ENCODE measurements around the gene CENPC. TPM values are rescaled to one million over a fixed set of nuclear protein-coding genes. Genes with fewer than 3 reads are reported as not detected.
"Not testable (repeated sequence)": the region's sequence is repeated elsewhere in the genome, so short reads cannot be mapped to it uniquely, and the experiment has no call there.

Gene CENPC
- total RNA-seq, 1 donor from 2014 or later, result 9.6 TPM

DNA sequence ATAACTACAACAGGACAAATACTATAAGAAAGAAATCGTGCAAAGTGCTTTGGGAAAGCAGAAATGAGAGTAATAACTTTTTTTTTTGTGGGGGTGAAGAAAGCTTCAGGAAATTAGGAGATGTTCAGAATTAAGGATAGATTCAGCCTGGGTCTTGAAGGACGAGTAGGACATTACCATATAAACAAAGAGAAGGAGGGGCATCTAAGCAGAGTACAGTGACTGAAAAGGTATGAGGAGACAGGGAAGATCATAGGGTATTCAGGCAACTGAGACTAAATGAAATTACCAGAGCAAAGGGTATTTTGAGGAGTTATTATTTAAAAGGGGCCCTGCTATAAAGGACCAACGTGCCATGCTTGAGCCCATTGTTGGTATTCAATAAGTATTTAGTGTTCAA, 10.1 kb upstream of the CENPC start:
- ATAC-seq (no peak), DNase-seq (no peak)
- intact Hi-C loops (cut with micrococcal nuclease), result no loop called here

DNA sequence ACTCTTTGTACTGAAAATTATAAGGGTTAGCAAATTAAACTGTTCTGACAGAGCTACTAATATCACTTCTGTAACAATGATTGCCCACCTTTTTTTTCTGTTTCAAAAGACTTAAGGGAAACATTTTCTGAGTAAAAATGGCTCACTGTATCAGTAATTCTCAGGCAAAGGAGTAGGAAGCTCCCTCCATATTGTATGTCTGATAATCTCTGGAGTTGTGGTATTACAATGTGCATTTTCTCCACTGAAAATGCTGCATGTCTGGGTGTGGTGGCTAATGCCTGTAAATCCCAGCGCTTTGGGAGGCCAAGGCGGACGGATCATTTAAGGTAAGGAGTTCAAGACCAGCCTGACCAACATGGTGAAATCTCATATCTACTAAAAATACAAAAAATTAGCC, 8.8 kb upstream of the CENPC start:
- ATAC-seq (no peak), DNase-seq (no peak)
- intact Hi-C loops (cut with micrococcal nuclease), result no loop called here

DNA sequence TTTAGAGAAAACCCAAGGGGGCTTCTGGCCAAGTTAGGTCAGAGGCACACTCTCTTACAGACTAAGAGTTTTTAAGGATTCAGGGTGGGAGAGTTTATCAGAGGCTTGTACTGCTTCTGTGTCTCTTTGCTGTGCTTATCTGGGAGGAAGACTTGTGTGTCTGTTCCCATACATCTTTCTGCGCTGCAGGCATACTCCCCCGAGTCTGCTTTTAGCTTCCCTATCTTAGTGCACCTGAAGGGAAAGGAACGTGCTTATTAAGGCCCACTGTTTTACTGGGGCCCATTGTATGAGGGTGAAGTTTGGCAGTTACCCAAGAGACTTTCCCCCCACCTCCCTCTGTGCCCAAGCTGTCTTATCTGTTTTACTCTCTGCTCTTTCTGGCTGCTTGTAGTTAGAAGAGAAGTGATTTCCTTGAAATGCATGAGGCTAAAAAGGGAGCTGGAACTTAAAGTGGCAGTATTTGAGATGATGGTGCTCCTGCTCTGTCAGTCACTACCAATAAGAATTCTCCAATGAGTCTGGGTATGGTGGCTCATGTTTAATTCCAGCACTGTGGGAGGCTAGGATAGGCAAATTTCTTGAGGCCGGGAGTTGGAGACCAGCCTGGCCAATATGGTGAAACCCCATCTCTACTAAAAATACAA, 7.0 kb upstream of the CENPC start:
- intact Hi-C loops (cut with micrococcal nuclease), result not testable (repeated sequence)

DNA sequence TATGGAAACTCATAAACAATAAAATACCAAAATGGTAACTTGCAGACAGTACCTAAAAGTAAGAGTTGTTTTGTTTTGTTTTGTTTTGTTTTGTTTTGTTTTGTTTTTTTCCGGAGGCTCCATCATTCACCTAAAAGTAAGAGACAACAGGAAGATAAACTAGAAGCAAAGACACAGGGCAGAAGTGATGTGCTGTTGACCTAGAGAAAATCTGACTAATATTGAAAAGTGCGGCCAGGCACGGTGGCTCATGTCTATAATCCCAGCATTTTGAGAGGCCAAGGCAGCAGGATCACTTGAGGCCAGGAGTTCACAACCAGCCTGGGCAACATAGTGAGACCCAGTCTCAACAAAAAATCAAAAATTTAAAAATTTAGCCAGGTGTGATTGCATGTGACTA, 5.6 kb upstream of the CENPC start:
- DNase-seq (no peak), ATAC-seq (no peak)
- intact Hi-C loops (cut with micrococcal nuclease), result no loop called here

More for the DNA sequence above, 7.0 kb upstream of the CENPC start:
- DNase-seq, ATAC-seq: not testable (repeated sequence)

DNA sequence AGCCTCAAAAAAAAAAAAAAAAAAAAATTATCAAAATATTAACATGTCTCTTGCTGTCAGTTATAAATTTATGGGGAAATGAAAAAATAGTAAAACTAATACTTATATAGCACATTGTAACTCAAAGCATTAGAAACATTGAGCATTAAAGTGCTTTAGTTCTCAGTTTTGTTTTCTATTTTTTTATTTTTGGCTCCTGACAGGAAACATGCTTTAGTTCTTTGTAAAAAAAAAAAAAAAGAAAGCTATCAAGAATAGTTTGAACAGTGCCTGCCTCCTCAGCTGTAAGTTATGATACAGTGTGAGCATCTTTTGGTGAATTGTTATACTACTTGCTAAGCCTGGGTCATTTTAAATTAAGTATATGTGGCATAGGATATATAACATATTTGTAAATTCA, 5.1 kb upstream of the CENPC start:
- intact Hi-C loops (cut with micrococcal nuclease), result no loop called here
- DNase-seq (no peak), ATAC-seq (no peak)

DNA sequence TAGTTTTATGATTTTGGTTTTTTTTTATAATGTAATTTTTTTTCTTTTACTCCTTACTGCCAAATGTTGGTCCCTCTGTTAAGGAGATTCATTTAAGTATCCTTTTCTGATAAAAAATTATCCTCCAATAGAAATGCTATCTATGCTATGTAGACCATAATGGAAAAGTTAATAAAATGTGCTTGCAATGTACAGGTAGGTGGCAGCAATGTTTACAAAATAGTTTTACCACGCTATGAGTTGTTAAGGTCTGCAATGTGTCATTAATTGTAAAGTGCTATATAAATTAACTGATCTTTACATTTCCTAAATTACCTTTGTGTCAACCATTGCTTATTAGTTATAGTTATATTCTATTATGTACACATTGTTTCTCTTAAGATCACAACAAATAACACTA, 3.8 kb upstream of the CENPC start:
- ATAC-seq (no peak), DNase-seq (no peak)
- intact Hi-C loops (cut with micrococcal nuclease), result no loop called here

DNA sequence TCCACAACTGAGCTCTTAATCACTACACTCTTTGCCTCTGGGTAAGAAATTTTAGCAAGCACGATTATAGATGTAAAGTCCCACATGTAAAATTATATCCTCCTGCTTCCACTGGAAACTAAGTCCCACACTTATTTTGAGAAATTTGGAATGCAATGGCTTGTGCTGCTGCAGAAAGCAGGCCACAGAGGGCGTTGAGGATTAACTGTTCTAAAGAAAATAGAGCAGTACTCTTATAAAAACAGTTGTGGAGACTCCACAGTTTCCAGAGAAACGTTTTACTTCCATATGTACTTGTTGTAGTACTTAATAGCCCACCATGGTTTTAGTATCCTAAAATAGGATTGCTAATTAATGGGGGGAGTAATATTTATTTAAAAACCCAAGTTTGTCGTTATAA, 1.7 kb upstream of the CENPC start:
- intact Hi-C loops (cut with micrococcal nuclease), result no loop called here
- no peak for DNase-seq
- ATAC-seq, result no peak

DNA sequence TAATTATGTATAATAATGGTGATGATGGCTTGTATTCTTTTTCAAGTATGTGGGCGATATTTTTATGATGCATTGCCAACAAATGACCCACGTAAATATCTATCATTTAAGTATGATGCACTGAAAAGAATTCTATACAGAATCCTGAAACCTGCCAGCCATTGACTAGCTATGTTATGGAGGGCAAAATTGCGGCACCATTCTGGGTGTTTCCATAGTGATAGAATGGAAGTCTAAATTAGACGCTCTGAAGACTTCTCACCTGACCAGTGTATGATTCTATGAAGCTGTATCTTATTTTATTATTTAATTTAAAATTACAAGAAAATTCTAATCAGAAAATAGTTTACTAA, 677 bp upstream of the CENPC start:
- DNase-seq (no peak), ATAC-seq (no peak)
- intact Hi-C loops (cut with micrococcal nuclease), result no loop called here

DNA sequence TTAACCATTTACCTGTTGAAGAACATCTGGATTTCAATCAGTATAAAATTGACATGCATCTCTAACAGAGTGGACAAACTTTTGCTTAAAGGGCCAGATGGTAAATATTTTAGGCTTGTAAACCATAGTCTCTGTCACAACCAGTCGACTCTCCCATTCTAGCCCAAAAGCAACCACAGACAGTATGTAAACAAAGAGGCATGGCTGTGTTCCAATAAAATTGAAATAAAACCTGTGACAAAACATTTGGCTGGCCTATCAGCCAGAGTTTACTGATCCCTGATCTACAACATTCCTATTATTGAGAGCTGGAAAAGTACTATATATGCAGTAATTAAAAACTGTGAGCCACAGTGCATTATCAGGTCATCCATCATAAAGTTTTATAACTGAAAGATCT, 3.2 kb downstream of the CENPC start:
- intact Hi-C loops (cut with micrococcal nuclease), result no loop called here
- no peak for ATAC-seq

DNA sequence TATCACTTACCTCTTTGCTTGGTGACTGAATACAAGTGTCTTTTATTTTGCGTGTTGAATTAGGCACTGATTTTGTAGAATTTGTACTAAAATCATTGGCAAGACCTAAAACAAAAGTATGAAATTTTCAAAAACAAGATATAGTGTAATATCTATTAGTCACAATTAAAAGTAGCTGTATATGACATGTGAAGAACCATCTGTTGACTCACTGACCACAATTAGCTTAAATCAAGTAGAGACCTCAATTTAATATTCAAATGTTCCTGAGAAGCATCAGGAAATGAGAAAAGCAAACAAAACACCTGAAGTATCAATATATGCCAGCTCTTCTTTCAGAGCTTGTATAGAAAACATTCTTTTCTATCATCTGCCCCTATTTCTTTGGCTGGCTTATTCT, 5.5 kb downstream of the CENPC start:
- no peak for DNase-seq
- no peak for ATAC-seq
- intact Hi-C loops (cut with micrococcal nuclease), result no loop called here

More for the DNA sequence above, 3.2 kb downstream of the CENPC start:
- DNase-seq, result no peak

DNA sequence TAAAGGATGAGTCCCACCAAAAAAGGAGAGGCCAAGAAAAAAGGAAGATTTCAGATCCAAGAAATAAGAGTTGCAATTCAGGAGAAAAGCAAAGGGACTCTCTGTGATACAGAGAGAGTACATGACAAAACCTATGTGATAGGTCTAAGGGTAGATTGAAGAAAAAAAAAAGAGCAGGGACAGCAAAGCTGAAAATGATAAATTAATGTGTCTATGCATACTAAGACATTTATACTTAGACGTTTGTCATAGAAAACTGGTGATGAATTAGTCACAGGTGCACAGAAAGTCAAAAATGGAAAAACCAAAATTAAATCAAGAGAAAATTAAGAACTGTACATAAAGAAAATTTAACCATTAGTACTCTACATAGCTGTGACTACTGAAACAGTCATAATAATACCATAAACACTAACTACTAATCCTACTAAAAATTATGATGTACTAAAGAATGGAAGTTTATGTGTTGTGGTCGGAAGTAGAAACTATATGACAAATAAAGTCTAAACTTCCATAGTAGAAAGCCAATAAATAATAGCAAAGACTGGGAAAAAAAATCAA, 9.9 kb downstream of the CENPC start:
- intact Hi-C loops (cut with micrococcal nuclease), result no loop called here
- ATAC-seq (no peak), DNase-seq (no peak)

DNA sequence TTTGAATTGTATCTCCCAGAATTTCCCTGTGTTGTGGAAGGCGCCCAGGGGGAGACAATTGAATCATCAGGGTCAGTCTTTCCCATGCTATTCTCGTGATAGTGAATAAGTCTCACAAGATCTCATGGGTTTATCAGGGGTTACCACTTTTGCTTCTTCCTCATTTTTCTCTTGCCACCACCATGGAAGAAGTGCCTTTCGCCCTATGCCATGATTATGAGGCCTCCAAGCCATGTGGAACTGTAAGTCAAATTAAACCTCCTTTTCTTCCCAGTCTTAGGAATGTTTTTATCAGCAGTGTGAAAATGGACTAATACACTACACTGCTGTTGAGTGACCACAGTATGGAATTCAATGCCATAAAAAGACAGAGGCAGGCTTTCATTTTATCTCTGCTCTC, 12.2 kb downstream of the CENPC start:
- no peak for ATAC-seq
- intact Hi-C loops (cut with micrococcal nuclease), result no loop called here
- DNase-seq, result no peak

DNA sequence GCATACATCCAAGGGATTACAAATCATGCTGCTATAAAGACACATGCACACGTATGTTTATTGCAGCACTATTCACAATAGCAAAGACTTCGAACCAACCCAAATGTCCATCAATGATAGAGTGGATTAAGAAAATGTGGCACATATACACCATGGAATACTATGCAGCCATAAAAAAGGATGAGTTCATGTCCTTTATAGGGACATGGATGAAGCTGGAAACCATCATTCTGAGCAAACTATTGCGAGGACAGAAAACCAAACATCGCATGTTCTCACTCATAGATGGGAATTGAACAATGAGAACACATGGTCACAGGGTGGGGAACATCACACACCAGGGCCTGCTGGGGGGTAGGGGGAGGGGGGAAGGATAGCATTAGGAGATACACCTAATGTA, 12.9 kb downstream of the CENPC start:
- not testable (repeated sequence) for ATAC-seq, DNase-seq

DNA sequence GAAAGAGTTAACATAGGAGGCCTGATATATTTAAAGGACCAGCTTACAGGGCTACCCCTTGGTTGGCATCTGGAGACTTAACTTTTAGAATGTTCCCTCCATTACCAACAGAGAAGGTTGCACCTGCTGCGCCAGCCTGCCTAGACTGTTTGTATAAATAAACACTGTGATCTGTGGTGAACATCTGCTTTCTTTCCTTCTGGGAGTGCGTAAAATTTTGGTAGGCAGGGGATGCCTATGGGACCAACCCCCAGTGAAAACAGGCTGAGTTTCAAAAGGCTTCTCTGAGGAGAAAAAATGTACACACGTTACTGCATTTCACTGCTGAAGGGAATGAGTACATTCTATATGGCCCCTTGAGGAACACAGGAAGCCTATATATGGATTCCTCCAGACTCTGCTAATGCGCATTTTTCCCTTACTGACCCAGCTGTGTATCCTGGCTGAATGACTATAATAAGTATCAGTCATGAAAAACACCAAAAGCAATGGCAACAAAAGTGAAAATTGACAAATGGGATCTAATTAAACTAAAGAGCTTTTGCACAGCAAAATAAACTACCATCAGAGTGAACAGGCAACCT, 13.8 kb downstream of the CENPC start:
- ATAC-seq, result no peak
- DNase-seq, result no peak
- intact Hi-C loops (cut with micrococcal nuclease), result no loop called here

More for the DNA sequence above, 12.9 kb downstream of the CENPC start:
- intact Hi-C loops (cut with micrococcal nuclease), result not testable (repeated sequence)

DNA sequence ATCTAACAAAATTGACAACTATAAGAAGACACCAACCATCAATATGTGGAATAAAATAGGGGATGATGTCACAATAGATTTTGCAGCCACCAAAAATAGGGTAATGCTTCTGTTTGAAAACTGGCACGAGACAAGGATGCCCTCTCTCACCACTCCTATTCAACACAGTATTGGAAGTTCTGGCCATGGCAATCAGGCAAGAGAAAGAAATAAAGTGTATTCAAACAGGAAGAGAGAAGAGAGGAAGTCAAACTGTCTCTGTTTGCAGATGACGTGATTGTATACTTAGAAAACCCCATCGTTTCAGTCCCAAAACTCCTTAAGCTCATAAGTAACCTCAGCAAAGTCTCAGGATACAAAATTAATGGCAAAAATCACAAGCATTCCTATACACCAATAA, 21.2 kb downstream of the CENPC start:
- DNase-seq; ATAC-seq; intact Hi-C loops (cut with micrococcal nuclease): not testable (repeated sequence)

DNA sequence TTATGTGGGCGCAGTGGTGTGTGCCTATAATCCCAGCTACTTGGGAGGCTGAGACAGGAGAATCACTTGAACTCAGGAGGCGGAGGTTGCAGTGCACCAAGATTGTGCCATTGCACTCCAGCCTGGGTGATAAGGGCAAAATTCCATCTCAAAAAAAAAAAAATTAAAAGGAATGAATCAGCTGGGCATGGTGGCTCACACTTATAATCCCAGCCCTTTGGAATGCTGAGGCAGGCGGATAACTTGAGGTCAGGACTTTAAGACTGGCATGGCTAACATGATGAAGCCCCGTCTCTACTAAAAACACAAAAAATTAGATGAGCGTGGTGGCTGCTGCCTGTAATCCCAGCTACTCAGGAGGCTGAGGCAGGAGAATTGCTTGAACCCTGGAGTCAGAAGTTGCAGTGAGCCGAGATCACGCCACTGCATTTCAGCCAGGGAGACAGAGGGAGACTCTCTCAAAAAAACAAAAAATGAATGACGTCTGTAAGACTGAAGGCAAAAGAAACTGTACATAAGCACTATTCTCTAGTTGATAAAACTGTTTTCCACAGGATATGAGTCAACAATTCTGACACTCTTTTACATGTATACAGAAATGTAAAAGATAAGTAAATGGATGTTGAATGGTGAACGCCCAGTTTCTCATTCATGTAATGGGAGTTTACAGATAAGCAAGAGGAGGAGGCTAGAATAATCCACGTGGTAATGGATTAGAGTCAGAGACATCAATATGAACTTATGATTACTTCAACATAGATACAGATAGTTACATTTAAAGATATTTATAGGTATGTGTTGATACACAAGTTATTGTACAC, 22.2 kb downstream of the CENPC start:
- intact Hi-C loops (cut with micrococcal nuclease), result no loop called here
- no peak for ATAC-seq

DNA sequence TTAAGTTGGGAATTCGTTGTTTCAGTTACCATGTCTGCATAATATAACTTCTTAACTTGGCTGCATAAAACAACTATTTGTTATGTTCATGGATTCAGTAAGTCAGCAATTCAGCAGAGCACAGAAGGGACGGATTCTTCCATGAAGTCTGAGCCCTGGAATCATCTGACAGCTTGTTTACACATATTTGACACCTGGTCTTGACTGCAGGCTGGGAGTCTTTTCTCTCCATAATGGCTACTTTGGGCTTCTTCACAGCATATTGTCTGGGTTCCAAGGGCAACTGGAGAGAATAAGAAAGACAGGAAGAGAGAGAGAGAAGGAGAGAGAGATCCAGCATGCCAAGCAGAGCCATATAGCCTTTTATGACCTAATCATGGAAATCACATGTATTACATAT, 23.1 kb downstream of the CENPC start:
- DNase-seq, result no peak
- no peak for ATAC-seq
- intact Hi-C loops (cut with micrococcal nuclease), result no loop called here

More for the DNA sequence above, 22.2 kb downstream of the CENPC start:
- no peak for DNase-seq

DNA sequence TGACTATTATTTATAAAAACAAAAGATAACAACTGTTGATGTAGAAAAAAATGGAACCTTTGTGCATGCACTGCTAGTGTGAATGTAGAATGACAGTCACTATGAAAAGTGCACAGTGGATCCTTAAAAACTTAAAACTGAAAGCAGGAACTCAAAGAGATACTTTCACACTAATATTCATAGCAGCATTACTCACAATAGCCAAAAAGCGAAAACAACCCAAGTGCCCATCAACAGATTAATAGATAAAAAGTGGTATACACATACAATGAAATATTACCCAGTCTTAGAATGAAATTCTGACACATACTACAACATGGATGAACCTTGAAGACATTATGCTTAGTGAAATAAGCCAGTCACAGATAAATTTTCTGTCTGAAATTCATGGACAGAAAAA, 23.8 kb downstream of the CENPC start:
- DNase-seq (no peak), ATAC-seq (no peak)
- intact Hi-C loops (cut with micrococcal nuclease), result no loop called here

DNA sequence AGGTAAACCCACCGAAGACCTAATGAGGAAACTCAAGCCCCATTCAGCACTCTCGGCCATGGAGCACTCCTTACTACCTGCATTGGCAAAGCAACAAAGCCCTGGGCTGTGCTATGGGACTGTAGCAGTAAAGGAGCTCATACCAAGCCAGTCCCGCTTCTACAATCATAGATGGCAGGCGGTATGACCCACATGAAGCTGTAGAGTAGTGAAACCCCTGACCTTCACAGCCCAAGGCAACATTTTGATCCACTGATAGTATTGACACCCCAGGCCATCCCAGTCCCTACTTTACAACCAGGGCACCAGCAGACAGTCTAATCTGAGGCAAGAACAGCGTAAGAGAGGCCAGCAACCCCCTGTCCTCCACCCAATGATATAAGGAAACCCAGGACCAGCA, 25.2 kb downstream of the CENPC start:
- DNase-seq (no peak), ATAC-seq (no peak)
- intact Hi-C loops (cut with micrococcal nuclease), result no loop called here

DNA sequence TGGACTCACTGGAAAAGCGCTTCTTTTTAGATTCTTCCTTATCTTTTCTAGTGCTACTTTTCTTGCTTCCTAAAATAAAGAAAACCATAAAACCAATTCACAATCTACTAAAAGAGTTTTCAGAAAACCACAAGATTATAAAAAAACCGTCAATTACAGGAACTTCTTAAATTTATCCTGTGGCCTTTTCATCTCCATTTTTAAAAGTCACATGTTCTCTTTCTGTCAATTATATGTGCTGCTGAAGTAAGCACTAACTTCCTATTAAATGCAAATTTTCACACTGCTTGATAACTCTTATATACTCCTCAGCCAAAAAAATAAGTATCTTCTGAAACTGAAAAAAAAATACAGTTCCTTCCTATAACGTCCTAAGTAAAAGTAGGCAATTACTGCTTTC, 32.8 kb downstream of the CENPC start:
- intact Hi-C loops (cut with micrococcal nuclease), result no loop called here
- ATAC-seq (no peak), DNase-seq (no peak)
